HG03378 (cell line): ENCODE measurements around the gene SLC43A1.
"Not testable (repeated sequence)": the region's sequence is repeated elsewhere in the genome, so short reads cannot be mapped to it uniquely, and the experiment has no call there.

Experiments
- ATAC-seq: cut with Tn5 transposase; IDR thresholded peaks from one replicate; pipeline ENCODE4 v1.9.1; 2021; ENCODE audit warnings: mild to moderate bottlenecking, moderate library complexity; ENCODE audit not compliant: unreplicated experiment

The SLC43A1 gene

DNA sequence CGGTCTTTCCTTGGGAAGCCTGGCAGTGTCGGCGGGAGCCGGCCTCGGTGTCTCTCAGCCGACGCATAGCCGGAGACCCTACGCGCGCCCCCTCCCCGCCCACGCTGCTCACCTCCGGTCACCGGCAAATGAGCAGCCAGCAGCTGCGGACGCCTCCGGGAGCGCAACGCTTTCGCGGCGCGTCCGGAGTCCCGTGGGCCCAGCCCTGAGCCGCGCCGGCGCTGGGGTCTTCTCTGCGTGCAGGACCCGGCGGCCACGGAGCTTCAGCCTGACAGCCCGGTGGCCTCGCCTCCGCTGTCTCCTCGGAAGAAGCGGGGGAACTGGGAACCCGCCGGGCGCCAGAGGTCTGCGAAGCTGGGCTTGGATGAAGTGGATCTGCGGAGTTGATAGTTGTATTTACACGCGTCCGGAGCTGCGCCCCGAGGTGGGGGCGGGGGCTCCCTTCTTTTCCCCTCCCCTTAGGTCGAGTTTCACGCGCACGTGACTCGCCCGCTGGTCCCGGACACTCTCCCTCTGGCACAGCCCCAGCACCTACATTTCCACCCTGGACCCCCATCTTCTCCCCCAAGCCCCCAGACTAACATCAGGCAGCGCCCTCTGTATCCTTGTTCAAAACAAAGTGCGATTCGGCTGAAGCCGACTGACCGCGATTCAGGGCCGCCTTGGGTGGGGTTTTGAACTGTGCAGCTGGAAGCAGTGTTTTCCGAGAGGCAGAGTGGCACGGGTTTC lies at the start of gene SLC43A1:
Gene SLC43A1, minus strand, starts transcription at position 371 of the 729 bp plus-strand sequence. CDS start 1,591 bp downstream, outside the sequence.
- peak; percentile 42 for ATAC-seq

DNA sequence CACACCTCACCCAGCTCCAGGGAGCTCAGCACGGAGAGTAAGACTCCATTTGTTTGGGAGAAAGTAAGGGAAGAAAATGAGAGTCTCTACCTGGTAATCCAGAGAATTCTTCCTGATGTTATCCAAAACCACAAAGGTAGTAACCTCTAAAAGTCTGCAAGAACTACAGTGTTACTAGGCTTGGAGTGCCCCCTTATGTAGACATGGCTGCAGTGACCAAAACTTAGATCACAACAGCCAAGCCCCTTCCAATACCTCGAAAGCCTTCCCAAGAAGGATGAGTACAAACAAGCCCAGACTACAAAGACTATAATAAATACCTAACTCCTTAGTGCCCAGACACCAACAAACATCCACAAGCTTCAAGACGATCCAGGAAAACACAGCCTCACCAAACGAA lies 47.1 kb upstream of the SLC43A1 start:
- no peak for ATAC-seq

DNA sequence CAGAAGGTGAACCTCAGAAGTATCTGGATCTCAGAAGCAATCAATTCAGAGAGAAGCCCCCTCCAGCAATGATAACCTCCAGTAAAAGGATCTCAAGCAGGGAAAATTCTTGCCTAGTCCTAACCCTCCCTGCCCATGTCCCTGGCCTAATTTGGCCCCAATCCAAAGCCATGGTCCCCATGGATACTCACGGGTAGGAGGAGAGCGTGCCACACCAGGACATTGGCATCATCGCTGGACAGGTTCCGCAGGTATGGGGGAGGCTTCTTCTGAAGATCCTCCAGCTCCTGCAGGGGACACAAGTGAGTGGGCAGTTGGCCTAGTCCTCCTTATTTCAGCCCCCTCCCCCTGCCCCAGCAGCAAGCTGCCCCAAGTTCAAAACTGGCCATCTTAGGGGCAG lies 44.6 kb upstream of the SLC43A1 start:
- ATAC-seq: no peak

DNA sequence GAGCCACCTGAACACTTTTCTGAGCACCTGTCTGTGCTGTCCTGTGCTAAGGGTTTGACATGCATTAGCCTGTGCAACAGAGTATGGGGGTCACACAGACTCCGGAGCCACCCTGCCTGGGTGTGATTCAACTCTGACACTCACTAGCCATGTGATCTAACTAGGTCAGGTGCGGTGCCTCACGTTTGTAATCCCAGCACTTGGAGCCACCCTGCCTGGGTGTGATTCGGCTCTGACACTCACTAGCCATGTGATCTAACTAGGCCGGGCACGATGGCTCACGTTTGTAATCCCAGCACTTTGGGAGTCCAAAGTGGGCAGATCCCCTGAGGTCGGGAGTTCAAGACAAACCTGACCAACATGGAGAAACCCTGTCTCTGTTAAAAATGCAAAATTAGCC lies 40.5 kb upstream of the SLC43A1 start:
- no peak for ATAC-seq

DNA sequence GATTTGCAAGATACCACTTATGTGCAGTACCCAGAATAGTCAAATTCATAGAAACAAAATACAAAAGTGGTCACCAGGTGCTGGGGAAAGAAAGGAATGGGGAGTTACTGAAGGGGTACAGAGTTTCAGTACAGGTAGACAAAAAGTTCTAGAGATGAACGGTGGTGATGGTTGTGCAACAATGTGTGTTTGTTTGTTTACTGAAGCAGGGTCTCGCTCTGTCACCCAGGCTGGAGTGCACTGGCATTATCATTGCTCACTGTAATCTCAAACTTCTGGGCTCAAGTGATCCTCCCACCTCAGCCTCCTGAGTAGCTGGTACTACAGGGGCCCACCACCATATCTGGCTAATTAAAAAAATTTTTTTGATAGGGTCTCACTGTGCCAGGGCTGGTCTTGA lies 39.9 kb upstream of the SLC43A1 start:
- no peak for ATAC-seq

DNA sequence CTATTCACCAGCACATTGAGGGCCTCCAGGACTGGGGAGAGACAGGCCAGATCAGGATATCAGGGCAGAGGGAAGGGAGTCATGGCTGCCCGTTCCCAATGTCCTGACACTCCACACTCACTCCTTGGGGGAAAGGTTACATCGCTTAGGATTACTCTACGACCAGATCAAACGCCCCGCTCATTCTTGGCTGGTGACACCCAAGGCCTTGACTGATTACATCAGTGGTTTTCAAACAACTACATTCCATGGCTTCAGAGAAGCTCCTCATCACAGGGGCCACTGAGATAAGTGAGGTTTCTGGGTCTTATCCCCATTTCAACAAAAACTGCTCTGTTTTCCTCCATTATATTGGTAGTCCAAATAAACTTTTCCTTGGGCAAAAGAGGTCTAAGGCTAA lies 37.0 kb upstream of the SLC43A1 start:
- ATAC-seq: no peak

DNA sequence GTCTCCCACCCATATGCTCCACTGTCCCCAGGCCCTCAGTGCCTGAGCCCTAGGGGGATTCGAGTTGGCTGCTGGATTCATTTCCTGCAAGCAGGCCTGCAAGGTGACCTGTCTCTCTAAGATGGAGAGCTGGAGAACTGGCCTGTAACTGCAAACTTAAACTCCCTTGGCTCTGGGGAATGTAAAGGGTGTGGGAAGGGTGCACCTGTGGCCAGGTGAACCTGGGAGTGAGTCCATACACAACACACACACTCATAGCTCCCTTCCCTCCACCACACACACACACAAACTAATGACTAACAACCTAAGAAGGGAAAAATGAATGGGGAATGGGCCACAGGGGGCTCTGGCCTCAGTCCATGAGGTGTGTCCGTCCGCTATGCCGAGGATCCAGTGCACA lies 36.4 kb upstream of the SLC43A1 start:
- ATAC-seq: no peak

DNA sequence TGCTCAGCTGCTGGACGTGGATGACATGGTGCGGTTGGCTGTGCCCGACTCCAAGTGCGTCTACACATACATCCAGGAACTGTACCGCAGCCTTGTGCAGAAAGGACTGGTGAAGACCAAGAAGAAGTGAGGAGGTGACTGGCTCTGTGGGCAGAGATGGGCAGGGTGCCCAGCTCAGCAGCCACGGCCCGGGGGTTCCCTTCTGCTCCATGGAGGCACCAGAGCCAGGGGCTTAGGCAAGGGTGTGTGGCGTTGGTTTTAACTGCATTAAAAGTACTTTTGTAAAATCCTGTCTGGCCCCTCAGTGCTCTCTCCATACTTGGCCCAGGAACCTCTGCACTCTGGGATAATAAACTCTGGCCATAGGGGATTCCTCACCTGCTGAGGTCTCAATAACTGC lies 34.5 kb upstream of the SLC43A1 start:
- ATAC-seq: no peak

DNA sequence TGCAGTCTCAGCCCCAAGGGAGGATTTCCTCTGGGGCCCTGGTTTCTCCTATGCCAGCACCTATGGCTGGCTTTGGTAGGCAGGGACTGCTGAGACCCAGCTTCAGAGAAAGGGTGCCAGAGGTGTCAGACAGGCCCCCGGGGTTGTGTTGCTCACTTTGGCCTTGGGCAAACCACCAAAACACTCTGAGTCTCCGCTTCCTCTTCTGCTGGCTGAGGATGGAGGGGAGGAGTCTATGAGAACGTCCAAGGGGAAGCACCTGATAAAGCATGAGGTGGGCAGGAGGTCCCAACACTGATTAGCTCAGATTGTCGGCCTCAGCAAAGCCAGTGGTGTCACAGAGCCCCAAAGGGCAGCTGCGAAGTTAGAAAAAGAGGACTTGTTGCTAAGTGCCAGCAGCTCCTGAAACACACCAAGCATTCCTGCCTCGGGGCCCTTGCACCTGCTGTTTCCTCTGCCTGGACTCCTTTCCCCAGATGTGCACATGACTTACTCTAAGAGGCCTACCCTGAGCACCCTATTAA lies 32.4 kb upstream of the SLC43A1 start:
- ATAC-seq: peak; percentile 93

DNA sequence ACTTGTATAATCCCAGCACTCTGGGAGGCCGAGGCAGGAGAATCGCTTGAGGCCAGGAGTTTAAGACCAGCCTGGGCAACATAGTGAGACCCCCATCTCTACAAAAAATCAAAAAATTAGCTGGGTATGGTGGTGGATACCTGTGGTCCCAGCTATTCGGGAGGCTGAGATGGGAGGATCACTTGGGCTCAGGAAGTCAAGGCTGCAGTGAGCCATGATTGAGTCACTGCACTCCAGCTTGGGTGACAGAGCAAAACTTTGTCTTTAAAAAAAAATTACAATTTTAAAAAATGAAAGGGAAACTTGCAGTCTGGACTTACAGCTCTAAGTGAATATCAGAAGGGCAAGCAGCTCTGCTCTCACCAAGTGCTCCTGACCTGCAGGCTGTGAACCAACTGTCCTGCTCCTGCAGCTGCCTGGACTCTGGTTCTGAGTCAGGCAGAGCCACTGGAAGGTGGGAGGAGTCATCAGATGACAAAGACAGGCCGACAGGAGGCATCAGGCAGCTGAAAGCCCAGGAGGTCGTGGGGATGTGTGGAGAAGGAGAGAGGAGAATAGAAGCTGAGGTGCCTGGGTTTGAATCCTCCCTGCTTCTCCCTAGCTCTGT lies 31.5 kb upstream of the SLC43A1 start:
- peak; percentile 69 for ATAC-seq

DNA sequence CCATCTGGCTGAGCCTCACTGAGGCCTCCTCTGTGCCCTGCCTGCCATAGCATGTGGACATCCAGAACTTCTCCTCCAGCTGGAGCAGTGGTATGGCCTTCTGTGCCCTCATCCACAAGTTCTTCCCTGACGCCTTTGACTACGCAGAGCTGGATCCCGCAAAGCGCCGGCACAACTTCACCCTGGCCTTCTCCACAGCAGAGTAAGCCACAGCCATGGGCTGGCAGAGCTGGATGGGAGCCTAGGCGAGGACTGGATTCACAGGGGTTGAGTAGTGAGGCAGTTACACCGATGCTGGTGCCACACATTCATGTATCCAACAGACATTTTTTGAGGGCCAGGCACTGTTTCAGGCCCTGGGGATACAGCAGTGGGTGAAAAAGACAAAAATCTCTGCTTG lies 30.9 kb upstream of the SLC43A1 start:
- no peak for ATAC-seq

DNA sequence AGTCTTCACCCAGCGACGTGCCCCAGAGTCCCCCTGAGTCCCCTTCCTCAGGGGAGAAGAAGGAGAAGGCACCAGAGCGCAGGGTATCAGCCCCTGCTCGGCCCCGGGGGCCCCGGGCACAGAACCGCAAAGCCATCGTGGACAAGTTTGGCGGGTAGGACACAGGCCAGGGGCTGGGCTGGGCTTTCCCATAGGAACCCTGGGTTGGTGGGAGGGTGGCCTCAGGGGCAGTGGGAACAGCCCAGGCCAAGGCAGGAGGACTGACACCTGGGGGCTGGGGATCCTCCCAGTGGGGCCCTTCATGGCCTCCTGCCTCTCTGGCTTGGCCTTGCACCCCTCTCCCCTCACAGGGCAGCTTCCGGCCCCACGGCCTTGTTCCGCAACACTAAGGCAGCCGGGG lies 30.4 kb upstream of the SLC43A1 start:
- ATAC-seq: no peak

DNA sequence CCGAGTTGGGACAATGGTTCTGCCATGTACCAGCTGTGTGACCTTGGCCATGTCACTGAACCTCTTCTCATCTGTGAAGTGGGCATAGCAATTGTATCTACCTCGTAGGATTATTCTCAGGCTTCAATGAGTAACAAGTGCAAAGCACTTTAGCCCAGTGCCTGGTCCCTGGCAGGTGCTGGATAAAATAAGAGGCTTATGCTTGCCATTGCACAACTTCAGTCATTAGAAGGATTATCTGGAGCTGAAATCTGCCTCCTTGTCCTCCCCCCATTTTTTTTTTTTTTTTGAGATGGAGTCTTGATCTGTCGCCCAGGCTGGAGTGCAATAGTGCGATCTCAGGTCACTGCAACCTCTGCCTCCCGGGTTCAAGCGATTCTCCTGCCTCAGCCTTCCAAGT lies 29.1 kb upstream of the SLC43A1 start:
- no peak for ATAC-seq

DNA sequence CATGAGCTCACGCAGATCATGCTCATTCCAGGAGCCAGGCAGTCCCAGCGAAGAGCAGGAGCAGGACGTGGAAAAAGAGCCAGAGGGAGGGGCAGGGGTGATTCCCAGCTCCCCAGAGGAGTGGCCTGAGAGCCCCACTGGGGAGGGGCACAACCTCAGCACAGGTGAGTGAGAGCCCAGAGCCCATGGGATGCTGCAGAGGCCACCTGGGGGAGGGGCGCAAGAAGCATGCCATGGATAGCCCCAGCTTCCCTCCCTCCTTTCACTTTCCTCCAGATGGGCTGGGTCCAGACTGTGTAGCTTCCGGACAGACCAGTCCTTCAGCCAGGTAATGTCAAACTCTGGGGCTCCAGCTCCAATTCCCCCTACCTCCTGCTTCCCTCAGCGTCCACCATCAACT lies 28.1 kb upstream of the SLC43A1 start:
- no peak for ATAC-seq

DNA sequence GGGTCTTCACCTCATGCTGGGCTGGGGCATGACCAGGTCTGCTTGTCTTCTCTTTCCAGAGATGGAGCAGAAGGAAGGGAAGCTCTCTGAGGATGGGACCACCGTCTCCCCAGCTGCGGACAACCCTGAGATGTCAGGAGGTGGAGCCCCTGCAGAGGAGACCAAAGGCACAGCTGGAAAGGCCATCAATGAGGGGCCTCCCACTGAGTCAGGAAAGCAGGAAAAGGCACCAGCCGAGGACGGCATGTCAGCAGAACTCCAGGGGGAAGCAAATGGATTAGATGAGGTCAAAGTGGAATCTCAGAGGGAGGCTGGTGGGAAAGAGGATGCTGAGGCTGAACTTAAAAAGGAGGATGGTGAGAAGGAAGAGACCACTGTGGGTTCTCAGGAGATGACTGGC lies 27.1 kb upstream of the SLC43A1 start:
- no peak for ATAC-seq

DNA sequence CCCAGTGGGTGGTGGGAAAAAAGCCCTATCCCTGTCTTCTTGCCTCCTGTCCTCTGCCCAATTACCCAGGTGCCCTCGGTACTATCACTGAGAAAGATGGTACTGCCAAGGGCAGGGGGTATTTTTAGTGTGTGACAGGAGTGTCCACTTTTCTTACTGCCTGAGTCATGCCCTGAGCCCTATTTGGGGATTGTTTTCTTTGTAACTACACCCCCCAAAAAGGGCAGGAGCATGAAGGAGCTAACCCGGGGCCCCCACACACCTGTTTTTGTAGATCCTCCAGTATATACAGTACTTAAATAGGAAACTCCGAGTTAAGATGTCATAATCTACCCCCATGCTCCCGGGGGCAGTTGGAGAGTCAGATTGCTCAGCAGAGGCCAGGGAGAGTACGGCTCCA lies 25.7 kb upstream of the SLC43A1 start:
- no peak for ATAC-seq

DNA sequence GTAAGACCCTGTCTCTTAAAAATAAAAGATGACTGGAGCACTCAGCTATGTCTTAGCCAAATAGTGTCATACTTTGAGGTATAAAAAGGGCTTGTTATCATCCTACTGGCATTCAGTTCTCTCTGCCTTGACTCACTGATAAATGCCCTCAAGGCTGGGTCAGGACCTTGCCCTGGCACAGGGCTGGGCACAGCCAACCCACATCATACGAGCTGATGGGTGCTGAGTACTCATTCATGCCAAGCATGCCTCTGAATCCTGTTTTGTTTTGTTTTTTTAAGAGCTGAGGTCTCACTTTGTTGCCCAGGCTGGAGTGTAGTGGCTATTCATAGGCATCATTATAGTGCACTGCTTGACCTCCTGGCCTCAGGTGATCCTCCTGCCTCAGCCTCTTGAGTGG lies 23.8 kb upstream of the SLC43A1 start:
- ATAC-seq: no peak

DNA sequence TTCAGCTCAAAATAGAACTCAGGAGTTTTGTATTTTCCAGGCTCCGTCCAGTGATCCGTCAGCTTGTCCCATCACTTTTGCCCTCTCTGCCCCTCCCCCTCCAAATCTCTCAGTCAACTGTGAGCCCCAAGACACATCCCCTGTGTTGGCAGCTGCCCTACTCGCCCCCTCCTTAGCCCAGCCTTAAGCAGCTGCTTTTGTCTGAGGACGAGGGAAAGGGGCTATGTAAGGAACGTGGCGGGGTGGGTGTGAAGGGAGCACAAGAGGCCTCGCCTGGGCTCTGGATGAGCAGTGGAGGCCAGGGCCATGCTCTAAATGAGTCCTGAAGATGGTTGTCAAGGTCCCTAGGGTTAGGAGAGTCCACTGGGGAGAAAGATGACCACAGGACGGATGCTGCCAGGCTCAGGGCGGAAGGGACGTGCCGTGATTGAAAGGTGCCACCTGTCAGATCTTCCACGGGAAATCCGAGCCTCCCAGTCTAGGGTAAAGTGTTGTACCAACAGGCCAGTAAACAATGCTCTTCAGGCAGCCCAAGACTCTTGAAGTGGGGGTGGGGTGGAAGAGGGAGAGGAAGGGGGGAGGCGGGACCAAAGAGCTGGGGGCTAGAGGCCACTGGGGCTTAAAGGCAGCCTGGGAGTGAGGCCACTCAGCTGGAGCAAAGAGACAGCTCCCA lies 21.6 kb upstream of the SLC43A1 start, which contains the start of gene SMTNL1:
Gene SMTNL1, plus strand, starts transcription at position 649 of the 673 bp plus-strand sequence. CDS start 5,048 bp downstream, outside the sequence.
- ATAC-seq: no peak

DNA sequence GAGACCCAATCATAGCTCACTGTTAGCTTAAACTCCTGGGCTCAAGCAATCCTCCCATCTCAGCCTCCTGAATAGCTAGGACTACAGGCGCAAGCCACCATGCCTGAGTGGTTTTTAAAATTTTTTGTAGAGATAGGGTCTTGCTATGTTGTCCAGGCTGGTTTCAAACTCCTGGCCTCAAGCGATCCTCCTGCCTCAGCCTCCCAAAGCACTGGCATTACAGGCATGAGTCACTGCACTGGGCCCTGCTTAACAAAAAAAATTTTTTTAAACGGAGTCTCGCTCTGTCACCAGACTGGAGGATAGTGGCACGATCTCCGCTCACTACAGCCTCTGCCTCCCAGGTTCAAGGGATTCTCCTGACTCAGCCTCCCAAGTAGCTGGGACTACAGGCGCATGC lies 18.9 kb upstream of the SLC43A1 start:
- not testable (repeated sequence) for ATAC-seq

DNA sequence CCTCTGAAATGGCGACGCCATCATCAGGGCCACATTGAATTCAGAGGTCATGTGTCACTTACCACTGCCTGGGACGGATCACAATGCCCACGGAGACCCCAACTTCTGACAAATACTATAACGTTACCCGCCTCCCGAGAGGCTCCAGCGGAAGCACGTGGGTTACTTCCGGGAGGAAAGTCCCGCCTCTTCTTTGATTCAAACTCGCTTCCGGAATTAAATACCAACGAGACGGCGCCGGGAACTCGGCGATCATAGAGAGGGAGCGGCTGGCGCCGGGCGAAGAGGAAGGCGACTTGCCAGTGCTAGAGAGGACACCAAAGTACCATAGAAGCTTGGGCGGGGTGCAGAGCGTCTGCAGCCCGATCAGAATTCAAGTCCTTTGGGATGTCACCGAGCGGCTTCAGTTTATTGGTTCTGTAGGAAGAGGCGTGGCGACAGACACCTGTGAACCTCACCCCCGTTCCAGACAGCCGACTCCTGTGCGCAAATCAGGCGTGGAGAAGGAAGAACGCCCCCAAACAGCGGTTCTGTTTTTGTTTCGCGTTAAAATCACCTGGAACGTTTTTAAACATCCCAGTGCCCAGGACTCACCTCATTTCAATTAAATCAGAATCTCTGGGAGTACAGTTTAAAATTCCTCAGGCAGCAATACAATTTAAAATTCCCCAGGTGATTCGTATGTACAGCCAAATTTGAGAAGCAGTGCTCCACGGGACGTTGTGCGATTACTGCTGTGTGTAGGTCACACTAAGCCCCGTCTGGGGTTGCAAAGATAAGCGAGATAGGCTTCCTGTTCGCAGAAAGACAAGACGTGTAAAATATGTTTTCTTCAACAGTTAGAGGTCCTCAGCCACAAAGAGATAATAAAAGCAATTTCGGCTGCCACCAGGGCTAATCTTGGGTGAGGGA lies 15.3 kb upstream of the SLC43A1 start, which contains the start of gene TIMM10:
Gene TIMM10, minus strand, starts transcription at position 159 of the 912 bp plus-strand sequence. CDS start 565 bp downstream, outside the sequence.
- ATAC-seq: peak; percentile 98

DNA sequence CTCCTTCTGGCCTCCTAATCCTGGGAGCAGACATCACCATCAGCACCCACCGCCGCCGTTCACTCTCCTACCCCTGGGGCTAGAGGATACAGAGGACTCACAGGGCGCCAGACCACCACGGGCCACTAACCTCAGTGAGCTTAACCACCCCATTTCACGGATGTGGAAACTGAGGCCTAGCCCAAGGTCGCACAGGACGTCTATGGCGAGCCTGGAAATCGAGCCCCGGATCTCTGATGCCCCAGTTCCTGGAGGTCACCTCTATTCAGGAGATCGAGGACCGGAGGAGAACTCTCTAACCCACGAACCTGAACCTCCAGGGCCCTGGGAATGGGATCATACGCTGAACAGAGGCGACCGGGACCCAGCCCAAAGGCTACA lies 14.7 kb upstream of the SLC43A1 start:
- ATAC-seq: no peak
